ENCODE results near the gene CAB39L.

CAB39L gene

DNA sequence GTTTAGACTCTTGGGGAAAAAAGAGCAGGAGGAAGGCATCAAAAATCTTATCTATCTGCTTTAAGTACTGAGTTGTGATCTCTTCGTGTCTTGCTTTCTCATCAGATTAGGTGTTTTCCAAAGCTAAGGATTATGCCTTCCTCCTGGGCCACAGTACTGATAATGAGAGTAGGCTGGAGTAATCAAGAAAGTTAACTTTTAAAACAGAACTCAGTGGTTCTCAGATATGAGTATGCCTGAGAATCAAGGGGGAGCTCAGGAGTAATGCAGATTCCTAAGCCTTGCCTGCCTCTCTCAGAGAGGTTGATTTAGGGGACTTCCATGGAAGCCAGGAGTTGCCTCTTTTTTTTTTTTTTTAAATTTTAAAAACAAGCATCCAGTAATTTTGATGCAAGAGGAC is 172.6 kb downstream of the CAB39L start:
- DNase-seq, result no peak

DNA sequence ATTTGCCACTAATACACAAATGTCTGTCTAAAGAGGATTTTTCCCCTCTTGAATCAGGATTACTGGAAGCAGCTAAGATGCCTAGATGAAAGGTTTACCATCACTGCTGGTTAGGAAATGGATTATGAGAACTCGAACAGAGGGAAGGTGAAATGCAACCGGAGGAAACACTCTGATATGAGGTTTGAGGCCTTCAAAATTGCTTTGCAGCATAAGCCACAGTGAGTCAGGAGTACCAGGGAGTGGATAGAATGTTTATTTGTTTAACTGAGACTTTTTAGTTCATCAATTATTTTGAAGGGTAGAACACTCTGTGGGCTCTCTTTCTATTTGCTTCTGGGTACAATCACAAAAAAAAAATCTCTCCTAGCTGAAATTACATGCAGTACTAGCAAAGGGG is 178.0 kb downstream of the CAB39L start:
- no peak for DNase-seq

DNA sequence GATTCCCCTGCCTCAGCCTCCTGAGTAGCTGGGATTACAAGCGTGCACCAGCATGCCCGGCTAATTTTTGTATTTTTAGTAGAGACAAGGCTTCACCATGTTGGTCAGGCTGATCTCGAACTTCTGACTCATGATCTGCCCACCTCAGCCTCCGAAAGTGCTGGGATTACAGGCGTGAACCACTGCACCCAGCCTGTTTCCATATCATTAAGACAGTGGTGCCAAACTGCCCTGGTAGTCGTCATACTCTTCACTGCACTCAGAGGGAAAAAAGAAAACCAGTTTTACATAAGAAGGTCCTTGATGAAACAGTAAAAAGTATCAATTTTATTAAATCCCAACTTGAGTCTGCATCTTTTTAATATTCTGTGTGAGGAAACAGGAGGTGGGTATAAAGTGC is 181.2 kb downstream of the CAB39L start:
- no peak for DNase-seq

DNA sequence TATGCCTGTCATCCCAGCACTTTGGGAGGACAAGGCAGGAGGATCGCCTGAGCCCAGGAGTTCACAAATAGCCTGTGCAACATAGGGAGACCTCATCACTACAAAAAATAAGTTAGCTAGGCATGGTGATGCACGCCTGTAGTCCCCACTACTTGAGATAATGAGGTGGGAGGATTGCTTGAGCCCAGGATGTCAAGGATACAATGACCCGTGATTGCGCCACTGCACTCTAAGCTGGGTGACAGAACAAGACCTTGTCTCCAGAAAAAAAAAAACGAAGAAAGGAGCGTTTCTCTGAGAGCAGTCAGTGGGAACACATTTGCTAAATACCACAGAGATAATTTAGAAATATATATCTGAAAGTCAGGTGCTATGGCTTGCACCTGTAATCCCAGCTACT is 184.3 kb downstream of the CAB39L start:
- DNase-seq, result no peak

Data from activated CD4-positive, CD25-positive, alpha-beta regulatory T cell treated with anti-CD3 and anti-CD28 coated beads, Interleukin-2, amount 50 U/mL, for 72 hours (primary cell).